HG03060 (cell line): ENCODE data around the gene IGSF21.
"Not testable (repeated sequence)": the region's sequence is repeated elsewhere in the genome, so short reads cannot be mapped to it uniquely, and the experiment has no call there.

ENCODE experiments used
- ATAC-seq: cut with Tn5 transposase; IDR thresholded peaks from one replicate; pipeline ENCODE4 v1.9.1; 2021; ENCODE audit warnings: low read depth, moderate number of reproducible peaks; ENCODE audit not compliant: unreplicated experiment

IGSF21 gene

DNA sequence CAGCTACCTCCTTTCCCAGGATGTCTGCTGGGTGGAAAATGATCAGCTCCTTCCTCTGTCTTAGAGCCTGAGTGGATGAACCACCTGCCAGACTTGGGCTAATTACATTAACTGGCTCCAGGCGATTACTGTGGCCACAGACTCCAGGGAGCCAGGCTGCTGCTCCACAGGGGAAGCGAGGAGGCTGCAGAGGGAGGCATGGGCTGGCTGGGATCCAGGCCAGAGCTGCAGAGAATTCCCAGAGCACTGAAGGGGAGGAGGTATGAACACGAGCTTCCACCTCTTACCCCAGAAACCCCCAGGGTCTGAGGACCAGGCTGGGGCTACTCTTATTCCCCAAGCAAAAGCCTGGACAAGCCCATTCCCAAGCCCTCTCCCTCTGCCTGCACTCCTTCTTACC is 237.2 kb downstream of the IGSF21 start:
- ATAC-seq = no peak

DNA sequence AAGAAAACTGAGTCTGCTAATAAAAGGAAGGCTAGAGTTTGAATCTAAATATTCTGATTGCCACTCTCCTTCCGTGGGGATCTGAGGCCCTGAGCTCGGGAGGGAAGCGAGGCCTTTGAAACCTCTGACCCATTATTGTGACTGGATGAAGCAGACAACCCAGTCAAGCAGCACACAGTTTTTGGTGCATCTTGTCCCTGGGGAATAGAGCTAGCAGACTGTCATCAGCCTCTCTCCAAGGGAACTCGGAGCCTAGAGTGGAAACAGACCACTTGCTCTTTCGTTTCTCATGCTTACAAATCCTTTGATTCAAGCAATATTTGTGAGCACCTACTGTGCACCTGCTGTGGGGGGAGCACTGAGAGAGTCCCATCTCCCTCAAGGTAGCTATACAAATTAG is 240.0 kb downstream of the IGSF21 start:
- ATAC-seq = no peak

DNA sequence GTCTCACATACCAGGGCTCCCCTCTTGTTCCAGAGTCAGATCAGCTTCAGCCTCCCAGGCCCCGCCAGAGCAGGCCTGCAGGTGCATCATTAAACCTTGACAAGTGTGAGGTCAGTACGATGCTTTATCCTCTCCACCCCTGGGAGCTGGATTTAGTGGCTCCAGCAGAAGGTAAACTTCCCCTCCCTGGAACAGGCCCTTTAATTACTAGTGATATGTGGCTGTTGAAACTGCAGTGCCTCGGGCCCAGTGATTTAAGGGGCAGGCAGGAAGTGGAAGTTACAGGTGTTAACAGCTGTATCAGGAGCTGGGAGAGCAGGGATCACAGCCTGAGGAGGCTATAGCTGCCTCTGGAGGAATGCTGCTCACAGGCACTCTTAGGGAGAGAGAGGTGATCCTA is 240.8 kb downstream of the IGSF21 start:
- ATAC-seq = no peak

DNA sequence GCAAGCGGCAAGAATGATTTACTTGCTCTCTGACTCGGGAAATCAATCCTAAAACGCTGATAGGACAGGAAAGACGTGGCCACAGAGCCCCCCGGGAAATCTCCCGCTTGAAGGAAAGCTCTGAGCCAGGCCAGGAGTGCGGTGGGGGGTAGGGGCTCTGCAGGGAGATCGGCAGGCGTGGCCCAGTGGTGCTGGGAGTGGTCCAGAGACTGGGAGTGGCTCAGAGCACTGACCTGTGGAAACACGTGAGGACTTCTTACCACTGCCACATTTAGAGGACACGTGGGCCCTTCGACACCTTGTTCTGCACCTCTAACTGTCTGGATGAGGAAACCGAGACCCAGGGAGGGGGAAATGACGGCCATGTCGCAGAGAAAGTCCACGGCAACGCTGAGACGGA is 243.1 kb downstream of the IGSF21 start:
- ATAC-seq = no peak

DNA sequence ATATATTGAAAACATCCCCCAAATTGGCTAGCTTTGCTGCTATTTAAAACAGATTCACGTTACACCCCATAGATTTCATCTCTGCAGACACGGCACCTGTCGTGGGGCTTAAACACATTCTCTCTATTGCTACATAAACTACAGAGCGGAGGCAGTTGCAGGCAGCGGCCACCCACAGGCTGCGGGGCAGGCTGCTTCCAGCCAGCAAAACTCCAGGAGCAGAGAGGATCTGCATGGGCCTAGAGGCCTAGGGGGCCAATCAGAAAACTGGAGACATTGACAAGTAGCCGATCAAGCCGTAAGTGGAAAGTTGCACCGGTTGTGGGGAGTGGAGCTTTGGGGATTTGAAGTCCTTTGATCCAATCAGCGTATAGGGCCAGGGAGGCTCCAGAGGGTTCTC is 244.1 kb downstream of the IGSF21 start:
- no peak for ATAC-seq

DNA sequence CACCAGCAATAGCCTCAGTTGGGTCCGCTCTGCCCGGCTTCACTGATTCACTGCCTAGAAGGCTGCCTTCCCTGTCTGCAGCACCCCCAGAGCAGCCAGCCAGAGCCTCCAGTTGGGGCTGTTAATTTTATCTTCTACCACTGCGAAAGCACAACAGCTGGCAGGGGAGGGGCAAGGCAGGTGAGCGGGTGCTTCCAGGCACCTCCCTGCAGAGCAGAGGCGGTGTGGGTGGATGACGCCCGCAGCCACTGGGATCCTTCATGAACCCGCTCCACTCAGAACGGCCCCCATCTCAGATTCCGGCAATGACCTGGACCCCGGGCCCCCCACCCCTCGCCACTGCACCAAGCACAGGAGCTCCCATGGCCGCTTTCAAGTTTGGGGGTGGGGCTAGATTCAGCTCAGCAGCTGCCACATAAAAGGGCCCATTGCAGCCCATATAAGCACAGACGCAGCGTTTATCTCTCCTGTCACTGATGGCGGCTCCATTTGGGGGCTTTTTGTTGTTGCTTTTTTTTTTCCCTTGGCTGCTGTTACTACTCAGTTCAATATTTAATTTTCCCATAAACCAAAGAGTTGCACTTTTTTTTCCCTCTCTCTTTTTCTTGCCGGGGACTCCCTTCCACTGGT is 245.2 kb downstream of the IGSF21 start:
- no peak for ATAC-seq

DNA sequence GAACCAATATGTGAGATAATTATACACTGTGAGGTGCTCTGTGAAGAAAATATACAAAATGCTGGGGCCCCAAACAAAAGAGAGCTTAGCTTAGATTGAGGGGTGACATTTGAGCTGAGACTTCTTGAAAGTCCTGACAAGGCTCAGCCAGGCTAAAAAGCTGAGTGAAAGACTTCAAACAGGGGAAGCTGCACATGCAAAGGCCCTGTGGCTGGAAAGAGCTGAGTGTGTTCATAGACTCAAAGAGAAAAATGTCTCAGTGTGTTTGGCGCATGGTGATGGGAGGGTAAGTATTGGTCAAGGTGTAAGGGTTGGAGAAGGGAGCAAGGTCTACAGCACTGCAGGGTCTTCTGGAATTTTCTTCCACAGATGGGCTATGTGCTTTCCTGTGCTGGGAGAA is 245.9 kb downstream of the IGSF21 start:
- ATAC-seq = no peak

DNA sequence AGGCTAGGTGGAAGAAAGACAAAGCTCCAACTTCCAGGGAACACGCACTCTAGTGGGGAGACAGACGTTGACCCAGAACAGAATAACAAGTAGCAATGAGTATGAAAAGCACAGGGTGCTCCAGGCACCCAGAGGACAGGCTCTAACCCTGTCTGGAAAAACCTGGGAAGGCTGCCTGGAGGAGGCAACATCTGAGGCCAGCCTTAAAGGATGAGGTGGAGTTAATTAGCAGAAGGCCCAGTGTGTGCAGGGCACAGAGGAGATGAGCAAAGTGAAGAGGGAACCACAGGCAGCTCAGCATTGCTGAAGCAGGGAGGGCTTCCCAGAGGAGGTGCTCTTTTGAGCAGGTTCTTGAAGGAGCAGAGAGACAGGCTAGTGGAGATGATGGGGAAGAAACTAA is 246.4 kb downstream of the IGSF21 start:
- ATAC-seq = no peak

DNA sequence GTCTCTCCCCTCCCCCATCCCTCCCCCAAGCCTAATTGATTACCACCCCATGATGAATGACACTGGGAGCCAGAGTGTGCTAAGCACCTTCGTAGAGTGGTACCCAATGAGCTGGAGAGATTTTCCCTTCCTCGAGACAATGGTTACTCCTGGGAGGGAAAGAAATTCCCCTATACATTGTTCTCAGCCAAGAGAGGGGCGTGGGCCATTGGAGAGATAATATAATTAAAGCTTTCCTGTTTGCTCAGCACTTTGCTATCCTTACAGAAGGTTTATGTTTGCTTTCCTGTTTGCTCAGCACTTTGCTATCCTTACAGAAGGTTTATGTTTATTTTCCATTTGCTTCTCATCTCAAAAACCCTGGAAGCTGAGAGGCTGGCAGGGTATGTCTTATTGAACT is 247.0 kb downstream of the IGSF21 start:
- no peak for ATAC-seq

DNA sequence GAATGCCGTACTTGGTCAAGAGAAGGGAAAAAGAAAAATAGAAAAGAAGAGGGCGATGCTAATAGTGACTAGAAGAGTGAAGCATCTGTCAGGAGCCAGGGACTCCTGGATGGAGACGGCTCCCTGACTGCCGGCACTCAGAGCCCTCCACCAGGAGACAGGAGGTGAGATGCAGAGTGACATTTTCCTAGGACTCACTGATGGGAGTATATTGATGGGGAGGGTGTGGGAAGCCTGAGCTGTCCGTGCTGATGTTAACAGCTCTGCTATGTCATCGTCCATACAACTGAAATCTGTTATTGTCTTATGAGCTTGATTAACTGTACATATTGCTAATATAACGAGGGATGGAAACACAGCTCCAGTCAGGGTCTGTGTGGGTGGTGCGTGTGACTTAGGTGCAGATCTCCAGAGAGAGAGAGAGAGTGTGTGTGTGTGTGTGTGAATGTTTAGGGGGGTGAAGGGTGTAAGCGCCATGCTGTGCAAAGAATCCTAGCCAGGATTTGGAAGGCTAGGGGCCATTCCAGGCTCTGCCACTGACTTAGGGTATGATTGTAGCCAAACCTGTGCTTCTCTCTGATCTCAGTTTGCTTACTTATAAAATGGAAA is 250.1 kb downstream of the IGSF21 start:
- ATAC-seq = no peak

DNA sequence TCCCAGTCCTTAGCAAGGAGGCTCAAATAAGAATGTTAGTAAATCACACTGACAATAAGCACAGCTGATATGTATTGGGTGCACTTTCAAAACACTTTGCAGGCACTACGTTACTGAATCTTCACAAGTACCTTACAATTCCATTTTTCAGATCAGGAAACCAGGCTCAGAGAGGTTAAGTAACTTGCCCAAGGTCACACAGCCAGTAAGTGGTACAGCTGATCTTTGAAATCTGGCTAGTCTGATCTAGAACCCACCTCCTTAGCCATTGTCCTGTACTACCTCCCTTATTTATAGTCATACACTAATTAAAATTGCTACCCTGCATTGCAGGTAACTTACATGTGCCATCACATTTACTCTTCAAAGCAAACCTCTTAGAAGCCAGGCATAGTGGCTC is 251.0 kb downstream of the IGSF21 start:
- no peak for ATAC-seq

DNA sequence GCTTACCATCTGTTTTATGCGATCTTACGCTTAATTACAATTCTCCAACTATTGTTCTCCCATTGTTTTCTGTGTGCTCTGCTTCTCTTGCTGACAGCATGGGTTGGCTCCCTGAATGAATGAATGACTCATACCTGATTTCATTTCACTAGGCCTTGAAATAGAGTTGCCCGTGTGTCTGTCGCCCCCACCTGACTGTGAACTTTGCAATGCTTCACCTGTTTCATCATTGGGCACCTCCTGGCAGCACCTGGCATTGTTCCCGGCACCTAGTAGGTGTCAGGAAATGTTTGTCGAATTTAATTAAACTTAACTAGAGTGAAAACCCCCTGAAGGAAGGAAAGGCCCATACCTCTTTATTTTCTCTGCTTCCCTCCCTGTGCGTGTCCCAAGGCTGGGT is 252.7 kb downstream of the IGSF21 start:
- ATAC-seq = no peak

DNA sequence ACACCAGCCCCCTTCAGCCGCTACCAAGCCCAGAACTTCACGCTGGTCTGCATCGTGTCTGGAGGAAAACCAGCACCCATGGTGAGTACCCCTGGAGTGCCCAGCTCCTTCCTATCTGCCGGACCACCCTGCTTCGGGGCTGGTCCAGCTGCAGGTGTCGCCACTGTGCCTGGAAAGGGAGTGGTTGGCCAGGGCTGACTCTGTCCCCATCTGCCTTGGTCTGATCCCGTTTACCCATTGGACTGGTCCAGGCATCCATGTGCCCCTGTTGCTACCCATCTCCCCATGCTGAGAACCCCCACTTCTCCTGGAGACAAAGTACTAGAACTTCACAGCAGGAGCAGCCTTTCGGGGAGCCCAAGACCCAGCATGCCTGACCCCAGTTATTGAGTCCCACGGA is 254.6 kb downstream of the IGSF21 start:
- ATAC-seq = no peak

DNA sequence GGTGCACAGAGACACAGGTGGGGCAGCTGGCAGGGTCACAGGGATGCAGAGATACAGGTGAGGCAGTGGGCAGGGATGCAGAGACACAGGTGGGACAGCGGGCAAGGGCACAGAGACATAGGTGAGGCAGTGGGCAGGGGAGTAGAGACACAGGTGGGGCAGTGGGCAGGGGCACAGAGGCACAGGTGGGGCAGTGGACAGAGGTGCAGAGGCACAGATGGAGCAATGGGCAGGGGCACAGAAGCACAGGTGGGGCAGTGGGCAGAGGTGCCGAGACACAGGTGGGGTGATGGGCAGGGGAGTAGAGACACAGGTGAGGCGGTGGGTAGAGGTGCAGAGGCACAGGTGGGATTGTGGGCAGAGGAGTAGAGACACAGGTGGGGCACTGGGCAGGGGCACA is 255.8 kb downstream of the IGSF21 start:
- no peak for ATAC-seq

DNA sequence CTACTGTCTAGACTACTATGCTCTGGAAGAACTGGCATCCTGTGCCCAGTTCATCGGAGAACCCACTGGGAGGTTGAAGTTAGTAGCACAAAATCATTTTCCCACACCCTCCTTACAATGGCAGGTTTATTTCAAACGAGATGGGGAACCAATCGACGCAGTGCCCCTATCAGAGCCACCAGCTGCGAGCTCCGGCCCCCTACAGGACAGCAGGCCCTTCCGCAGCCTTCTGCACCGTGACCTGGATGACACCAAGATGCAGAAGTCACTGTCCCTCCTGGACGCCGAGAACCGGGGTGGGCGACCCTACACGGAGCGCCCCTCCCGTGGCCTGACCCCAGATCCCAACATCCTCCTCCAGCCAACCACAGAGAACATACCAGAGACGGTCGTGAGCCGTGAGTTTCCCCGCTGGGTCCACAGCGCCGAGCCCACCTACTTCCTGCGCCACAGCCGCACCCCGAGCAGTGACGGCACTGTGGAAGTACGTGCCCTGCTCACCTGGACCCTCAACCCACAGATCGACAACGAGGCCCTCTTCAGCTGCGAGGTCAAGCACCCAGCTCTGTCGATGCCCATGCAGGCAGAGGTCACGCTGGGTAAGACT is 257.6 kb downstream of the IGSF21 start:
- no peak for ATAC-seq

DNA sequence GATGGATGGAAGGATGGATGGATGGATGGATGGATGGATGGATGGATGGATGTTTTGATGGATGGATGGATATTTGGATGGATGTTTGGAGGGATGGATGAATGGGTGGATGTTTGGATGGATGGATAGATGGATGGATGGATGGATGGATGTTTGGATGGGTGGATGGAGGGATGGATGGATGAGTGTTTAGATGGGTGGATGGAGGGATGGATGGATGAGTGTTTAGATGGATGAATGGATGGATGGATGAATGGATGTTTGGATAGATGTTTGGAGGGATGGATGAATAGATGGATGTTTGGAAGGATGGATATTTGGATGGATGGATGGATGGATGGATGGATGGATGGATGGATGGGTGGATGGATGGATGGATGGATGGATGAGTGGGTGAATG is 264.9 kb downstream of the IGSF21 start:
- ATAC-seq = not testable (repeated sequence)

DNA sequence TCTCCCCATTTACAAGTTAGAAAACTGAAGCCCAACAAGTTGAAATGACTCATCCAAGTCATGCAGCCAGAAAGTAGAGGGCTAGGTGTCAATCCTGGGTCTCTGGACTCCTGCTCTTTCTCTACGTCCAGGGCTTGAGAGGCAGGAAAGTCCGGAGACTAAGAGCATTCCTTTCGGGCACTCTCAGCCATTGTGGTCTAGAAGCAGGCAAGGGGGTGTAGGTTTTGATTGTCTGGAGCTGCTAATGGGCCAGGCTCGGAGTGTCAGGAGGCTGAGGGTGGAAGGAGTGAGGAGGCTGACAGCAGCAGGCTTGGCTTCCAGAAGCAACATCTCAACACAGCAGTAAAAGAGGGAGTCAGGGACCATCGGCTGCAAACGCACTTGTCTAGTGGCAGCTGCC is 265.6 kb downstream of the IGSF21 start:
- no peak for ATAC-seq

DNA sequence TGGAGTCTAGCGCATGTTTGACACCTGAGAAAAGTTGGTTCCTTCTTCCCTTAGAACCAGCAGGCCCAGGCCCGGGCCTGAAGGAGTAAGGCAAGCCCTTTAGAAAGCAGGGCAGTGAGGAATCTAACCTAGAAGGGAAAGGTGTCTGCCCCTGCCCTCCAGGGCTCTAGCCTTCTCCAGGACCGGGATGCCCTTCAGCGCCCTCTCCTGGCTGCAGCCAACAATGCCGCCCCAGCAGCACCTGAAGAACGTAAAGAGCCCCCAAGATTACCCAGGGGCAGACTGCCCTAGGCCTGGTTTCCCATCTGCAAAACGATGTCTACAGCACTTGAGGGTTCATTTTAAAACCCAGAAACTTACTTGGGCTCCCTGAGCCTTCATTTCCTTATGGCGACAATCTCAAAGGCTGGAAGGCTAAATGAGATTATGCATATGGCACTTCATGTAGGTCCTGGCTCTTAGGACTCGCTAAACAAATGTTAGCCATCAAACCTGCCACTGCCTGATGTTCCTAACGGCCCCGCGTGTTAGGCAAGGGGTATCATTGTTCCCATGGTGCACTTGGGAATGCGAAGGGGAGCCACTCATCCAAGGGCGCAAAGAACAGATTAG is 266.4 kb downstream of the IGSF21 start:
- no peak for ATAC-seq

DNA sequence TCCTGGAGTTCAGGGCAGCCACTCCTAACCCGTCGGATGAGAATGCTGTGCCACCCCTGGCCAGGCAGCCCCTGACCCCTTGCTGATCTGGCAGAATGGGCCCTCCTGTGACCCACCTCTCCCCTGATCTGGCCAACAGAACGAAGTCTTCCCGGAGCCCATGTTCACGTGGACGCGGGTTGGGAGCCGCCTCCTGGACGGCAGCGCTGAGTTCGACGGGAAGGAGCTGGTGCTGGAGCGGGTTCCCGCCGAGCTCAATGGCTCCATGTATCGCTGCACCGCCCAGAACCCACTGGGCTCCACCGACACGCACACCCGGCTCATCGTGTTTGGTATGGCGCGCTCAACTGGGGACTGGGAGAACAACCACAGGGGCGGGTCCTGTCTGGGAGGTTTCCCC is 269.1 kb downstream of the IGSF21 start:
- no peak for ATAC-seq

DNA sequence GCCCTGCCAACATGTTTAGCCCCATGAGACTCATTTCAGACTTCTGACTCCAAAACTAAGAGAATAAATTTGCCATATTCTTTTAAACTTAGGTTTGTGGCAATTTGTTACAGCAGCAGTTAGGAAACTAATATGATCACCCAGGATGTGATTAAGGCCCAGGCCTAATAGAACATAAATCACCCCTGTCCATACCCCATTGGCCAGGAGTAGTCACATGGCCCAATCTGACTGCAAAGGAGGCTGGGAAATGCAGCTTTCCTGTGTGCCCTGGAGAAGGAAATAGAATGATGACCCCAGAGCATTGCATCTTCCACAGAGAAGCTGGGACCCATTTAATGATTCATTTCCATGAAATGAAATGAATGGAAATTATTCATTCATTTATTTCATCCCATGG is 272.7 kb downstream of the IGSF21 start:
- no peak for ATAC-seq

DNA sequence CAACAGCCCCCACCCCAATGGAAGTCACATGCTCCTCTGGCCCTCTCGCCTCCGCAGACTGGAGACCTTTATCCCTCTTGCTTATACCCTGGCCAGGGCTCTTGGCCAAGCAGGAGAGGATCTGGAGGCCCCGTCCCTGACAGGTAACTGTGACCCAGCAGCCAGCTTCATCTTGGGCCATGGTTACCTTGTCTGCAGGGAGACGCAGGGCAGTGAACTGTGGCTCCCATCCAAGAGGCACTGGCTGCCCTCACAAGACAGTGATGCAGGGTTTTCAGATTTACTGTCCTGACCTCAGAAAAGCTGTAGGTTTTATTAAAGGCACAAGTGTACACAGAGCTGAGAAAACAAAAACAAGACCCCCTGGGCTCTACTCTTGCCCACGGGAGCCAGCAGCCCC is 276.5 kb downstream of the IGSF21 start:
- no peak for ATAC-seq

DNA sequence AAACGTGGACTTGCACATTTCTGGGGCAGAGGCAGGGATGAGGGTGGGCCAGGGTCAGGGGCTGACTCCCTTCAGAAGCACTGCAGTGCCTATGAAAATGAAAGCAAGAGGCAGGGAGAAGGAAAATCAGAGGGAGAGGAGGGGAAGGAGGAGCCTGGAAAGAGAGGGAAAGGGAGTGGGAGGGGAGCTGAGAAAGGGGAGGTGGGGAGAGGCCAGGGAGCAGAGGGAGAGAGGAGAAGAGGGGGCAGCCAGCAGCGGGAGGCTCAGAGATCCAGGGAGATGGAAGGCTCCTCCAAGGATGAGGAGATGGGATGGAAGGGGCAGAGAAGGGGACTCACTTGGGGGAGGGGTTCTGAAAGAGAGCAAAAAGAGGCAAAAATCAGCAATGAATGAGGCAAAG is 276.9 kb downstream of the IGSF21 start:
- no peak for ATAC-seq
